Nephron progenitor cell (in vitro differentiated cells): ENCODE data around the gene CSNK1G3.
"Not testable (repeated sequence)": the region's sequence is repeated elsewhere in the genome, so short reads cannot be mapped to it uniquely, and the experiment has no call there.

Experiments
- DNase-seq: peaks from one replicate; pipeline ENCODE4 v3.0.0; 2021
- H3K27ac Mint-ChIP-seq: 2 replicates; pipeline ENCODE4 v1.8.0; 2021; ENCODE audit warnings: mild to moderate bottlenecking, moderate library complexity, mixed read lengths
- H3K27me3 Mint-ChIP-seq: 2 replicates; pipeline ENCODE4 v1.8.0; 2021; ENCODE audit warnings: mild to moderate bottlenecking, low read depth, mixed read lengths; ENCODE audit not compliant: poor library complexity
- H3K36me3 Mint-ChIP-seq: 2 replicates; pipeline ENCODE4 v1.8.0; 2021; ENCODE audit warnings: low read depth, mixed read lengths
- H3K4me1 Mint-ChIP-seq: 2 replicates; pipeline ENCODE4 v1.8.0; 2021; ENCODE audit warnings: mixed read lengths
- H3K4me3 Mint-ChIP-seq: 2 replicates; pipeline ENCODE4 v1.8.0; 2021; ENCODE audit warnings: mild to moderate bottlenecking, moderate library complexity, mixed read lengths
- H3K9me3 Mint-ChIP-seq: 2 replicates; pipeline ENCODE4 v1.8.0; 2021; ENCODE audit warnings: mild to moderate bottlenecking, moderate library complexity, mixed read lengths
- TF ChIP-seq, protein P1 (sequence below): fragments of 200-600 bp; sonication (generic); IDR thresholded peaks from 2 replicates; pipeline ENCODE4 v1.5.0; 2021; ENCODE audit warnings: antibody characterized with exemption

Gene CSNK1G3

DNA sequence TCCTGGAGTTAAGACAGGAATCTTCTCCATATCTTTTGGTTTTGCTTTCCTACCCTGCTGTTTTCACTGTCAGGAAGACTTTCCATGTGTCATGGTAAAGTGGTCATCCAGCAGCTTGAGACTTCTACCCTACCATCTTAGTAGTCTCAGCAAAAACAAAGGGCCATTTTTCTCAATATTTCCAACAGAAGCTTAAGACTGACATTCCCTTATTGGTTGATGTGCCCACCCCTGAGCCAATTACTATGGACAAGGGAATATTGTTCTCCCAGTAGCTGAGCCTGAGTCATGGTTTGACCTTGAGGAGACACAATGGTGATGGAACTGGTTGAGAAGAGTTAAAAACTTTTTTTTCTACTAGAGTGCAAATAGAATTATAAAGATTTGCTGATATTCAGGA, 105.6 kb downstream of the CSNK1G3 start:
- Mint-ChIP-seq H3K4me3 (no peak overlapping the region), H3K27ac (no peak overlapping the region), H3K27me3 (no peaks in the 10 kb centered on the region), H3K36me3 (peaks cover 64% of the 10 kb centered on the region), H3K9me3 (peaks cover 11% of the 10 kb centered on the region), H3K4me1 (no peaks in the 10 kb centered on the region)
- no peak for DNase-seq
- TF ChIP-seq, protein P1, sequence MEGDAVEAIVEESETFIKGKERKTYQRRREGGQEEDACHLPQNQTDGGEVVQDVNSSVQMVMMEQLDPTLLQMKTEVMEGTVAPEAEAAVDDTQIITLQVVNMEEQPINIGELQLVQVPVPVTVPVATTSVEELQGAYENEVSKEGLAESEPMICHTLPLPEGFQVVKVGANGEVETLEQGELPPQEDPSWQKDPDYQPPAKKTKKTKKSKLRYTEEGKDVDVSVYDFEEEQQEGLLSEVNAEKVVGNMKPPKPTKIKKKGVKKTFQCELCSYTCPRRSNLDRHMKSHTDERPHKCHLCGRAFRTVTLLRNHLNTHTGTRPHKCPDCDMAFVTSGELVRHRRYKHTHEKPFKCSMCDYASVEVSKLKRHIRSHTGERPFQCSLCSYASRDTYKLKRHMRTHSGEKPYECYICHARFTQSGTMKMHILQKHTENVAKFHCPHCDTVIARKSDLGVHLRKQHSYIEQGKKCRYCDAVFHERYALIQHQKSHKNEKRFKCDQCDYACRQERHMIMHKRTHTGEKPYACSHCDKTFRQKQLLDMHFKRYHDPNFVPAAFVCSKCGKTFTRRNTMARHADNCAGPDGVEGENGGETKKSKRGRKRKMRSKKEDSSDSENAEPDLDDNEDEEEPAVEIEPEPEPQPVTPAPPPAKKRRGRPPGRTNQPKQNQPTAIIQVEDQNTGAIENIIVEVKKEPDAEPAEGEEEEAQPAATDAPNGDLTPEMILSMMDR: no peak

DNA sequence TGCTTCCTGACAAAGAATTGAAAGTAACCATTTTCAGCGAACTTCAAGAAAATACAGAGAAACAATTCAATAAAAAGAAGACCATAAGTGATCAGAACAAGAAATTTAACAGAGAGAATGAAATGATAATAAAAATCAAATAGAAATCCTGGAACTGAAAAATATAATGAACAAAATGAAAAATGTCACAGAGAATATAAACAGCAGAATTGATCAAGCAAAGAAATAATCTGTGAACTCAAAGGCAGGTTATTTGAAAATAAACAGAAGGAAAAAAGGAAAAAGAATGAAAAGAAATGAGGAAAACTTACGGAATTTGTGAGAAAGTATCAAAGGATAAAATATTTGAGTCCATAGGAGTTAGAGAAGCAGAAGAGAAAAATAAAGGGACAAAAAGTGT, 114.1 kb downstream of the CSNK1G3 start:
- Mint-ChIP-seq H3K36me3 (peaks cover 30% of the 10 kb centered on the region), H3K27ac (no peak overlapping the region), H3K27me3 (no peaks in the 10 kb centered on the region), H3K9me3 (peaks cover 71% of the 10 kb centered on the region), H3K4me3 (no peak overlapping the region), H3K4me1 (no peaks in the 10 kb centered on the region)
- DNase-seq: no peak
- TF ChIP-seq, protein P1: no peak

DNA sequence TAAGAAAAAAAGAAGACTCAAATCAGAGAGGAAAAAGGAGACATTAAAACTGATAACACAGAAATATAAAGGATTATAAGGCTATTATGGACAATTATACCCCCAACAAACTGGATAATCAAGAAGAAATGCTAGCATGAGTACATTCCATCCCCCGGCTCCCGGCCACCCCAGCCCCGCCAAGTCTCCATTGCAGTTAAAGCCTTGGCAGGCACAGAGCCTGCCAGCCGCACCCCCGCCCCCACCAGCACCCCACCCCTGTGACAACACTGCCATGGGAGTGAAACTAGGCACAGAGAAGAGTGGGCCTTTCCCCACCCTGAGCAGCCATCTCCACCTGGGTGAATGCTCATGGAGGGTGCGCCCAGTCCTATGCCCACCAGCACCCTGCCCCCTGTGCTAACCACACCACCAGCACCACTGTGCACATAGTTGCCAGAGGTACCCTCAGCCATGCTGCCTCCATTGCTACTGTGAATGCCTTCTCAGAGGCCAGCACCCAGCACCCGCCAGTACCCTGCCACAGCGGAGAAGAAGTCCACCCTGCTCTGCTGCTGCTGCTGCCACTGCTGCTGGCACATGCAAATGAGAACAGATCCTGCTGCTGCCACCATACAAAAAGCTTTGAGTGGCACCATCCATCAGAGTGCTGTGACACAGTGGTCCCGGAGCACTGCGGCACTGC, 117.0 kb downstream of the CSNK1G3 start:
- Mint-ChIP-seq H3K36me3 (peaks cover 30% of the 10 kb centered on the region), H3K4me1 (no peaks in the 10 kb centered on the region), H3K27me3 (no peaks in the 10 kb centered on the region), H3K27ac (no peak overlapping the region), H3K9me3 (peaks cover 93% of the 10 kb centered on the region), H3K4me3 (no peak overlapping the region)
- TF ChIP-seq, protein P1: no peak
- no peak for DNase-seq

DNA sequence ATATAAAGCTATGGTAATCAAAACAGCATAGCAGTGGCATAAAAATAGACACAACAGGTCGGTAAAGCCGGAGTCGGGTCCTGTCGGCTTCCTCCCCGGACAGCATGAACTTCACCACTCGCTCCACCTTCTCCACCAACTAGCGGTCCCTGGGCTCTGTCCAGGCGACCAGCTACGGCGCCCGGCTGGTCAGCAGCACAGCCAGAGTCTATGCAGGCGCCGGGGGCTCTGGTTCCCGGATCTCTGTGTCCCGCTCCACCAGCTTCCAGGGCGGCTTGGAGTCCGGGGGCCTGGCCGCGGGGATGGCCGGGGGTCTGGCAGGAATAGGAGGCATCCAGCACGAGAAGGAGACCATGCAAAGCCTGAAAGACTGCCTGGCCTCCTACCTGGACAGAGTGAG, 124.0 kb downstream of the CSNK1G3 start:
- Mint-ChIP-seq H3K36me3 (peaks cover 1% of the 10 kb centered on the region), H3K9me3 (peaks cover 62% of the 10 kb centered on the region), H3K4me1 (no peaks in the 10 kb centered on the region), H3K27me3 (peaks cover 2% of the 10 kb centered on the region), H3K27ac (no peak overlapping the region), H3K4me3 (no peak overlapping the region)
- DNase-seq: no peak
- TF ChIP-seq, protein P1: no peak

DNA sequence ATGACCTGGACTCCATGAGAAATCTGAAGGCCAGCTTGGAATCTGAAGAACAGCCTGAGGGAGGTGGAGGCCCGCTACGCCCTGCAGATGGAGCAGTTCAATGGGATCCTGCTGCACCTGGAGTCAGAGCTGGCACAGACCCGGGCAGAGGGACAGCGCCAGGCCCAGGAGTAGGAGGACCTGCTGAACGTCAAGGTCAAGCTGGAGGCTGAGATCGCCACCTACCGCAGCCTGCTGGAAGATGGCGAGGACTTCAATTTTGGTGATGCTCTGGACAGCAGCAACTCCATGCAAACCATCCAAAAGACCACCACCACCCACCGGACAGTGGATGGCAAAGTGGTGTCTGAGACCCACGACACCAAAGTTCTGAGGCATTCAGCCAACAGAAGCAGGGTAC, 125.1 kb downstream of the CSNK1G3 start:
- not testable (repeated sequence) for DNase-seq, H3K27me3 Mint-ChIP-seq, H3K36me3 Mint-ChIP-seq, H3K4me3 Mint-ChIP-seq, H3K4me1 Mint-ChIP-seq, H3K27ac Mint-ChIP-seq
- peaks cover 52% of the 10 kb centered on the region for H3K9me3 Mint-ChIP-seq

DNA sequence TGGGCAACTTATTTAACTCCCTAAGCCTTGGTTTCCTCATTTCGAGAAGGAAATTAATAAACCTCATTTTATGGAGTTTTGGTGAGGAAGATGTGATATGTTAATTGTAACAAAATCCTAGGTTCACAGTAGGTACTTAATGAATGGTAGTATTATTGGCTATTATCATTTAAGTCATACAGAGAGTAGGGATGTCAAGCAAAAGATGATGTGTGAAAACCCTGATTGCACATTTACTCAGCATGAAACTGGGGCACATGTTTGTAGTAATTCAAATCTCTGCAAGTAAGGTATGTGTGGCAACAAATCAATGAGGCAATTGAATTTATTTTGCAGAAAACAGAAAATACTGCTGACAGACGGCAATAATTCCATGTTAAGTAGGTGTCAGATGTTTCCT, 127.3 kb downstream of the CSNK1G3 start:
- Mint-ChIP-seq H3K27ac (no peak overlapping the region), H3K27me3 (peaks cover 2% of the 10 kb centered on the region), H3K4me3 (no peak overlapping the region), H3K9me3 (peaks cover 32% of the 10 kb centered on the region), H3K36me3 (no peaks in the 10 kb centered on the region), H3K4me1 (no peaks in the 10 kb centered on the region)
- TF ChIP-seq, protein P1: no peak
- DNase-seq: no peak
